LNCaP clone FGC (cell line): Measurements from ENCODE around the gene NACAD.

Experiments used
- DNase-seq: peaks from one replicate; pipeline ENCODE4 v3.0.0-alpha.2; 2011; ENCODE audit warnings: low read depth
- H3K4me3 ChIP-seq: 2 replicates; pipeline ENCODE4 v1.5.1; 2011; ENCODE audit warnings: mild to moderate bottlenecking, low read depth, low read length, control low read depth
- TF ChIP-seq, protein P1 (sequence below): IDR thresholded peaks from 2 replicates; pipeline ENCODE4 v1.5.1; 2012; ENCODE audit warnings: mild to moderate bottlenecking; ENCODE audit not compliant: control insufficient read depth, insufficient read depth; ENCODE audit errors: extremely low read depth

The NACAD gene

GRCh38 chr7:45100761-45101480, 12.2 kb upstream of the NACAD start:
- TF ChIP-seq, protein P1, sequence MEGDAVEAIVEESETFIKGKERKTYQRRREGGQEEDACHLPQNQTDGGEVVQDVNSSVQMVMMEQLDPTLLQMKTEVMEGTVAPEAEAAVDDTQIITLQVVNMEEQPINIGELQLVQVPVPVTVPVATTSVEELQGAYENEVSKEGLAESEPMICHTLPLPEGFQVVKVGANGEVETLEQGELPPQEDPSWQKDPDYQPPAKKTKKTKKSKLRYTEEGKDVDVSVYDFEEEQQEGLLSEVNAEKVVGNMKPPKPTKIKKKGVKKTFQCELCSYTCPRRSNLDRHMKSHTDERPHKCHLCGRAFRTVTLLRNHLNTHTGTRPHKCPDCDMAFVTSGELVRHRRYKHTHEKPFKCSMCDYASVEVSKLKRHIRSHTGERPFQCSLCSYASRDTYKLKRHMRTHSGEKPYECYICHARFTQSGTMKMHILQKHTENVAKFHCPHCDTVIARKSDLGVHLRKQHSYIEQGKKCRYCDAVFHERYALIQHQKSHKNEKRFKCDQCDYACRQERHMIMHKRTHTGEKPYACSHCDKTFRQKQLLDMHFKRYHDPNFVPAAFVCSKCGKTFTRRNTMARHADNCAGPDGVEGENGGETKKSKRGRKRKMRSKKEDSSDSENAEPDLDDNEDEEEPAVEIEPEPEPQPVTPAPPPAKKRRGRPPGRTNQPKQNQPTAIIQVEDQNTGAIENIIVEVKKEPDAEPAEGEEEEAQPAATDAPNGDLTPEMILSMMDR, result no peak
- no peak overlapping the region for H3K4me3 ChIP-seq
- DNase-seq, result no peak

DNA sequence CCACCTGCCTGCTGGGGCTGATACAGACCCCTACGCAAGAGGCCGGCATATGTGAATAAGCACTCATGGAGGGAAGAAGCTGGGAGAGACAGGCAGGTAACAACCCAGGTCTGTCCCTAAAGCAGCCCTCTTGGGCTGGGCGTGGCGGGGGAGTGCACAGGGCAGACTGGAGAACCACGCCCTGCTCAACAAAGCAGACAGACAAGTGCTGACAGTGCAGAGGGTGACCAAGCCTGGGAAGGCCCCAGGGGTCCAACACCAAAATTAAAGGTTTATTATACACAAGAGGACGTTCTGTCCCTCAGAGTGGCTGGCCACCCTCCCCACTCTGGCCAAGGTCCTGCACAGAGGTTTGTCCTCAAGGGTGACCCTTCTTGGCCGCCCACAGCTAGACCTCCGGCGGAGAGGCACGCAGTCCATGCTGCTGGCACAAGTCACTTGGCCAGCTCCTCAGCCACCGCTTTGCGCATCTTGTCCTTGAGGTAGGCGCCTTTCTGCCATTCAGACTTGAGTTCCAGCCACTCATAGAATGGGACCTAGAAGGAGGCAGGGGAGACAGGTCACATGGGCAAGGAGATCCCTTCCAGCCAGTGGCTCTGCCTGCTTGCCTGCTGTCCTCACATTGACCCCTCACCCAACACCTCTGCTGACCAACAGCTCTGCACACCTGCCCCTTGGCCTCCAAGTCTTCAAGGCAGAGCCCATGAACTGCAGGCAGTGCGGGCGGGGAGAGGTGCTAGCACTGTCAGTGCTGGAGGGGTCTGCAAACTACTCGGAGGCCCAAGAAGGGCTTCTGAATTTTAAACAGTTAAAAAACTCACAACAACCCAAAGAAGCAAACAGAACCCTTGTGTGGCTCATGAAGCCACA, 11.4 kb upstream of the NACAD start:
- DNase-seq, result no peak
- H3K4me3 ChIP-seq, result no peak overlapping the region
- TF ChIP-seq, protein P1, result no peak

GRCh38 chr7:45098983-45099839, 10.4 kb upstream of the NACAD start:
- DNase-seq, result no peak
- TF ChIP-seq, protein P1, result no peak

GRCh38 chr7:45092931-45093235, 4.1 kb upstream of the NACAD start:
- no peak overlapping the region for H3K4me3 ChIP-seq
- no peak for DNase-seq
- TF ChIP-seq, protein P1, result no peak

More at GRCh38 chr7:45098983-45099839, 10.4 kb upstream of the NACAD start:
- H3K4me3 ChIP-seq, result no peak overlapping the region

DNA sequence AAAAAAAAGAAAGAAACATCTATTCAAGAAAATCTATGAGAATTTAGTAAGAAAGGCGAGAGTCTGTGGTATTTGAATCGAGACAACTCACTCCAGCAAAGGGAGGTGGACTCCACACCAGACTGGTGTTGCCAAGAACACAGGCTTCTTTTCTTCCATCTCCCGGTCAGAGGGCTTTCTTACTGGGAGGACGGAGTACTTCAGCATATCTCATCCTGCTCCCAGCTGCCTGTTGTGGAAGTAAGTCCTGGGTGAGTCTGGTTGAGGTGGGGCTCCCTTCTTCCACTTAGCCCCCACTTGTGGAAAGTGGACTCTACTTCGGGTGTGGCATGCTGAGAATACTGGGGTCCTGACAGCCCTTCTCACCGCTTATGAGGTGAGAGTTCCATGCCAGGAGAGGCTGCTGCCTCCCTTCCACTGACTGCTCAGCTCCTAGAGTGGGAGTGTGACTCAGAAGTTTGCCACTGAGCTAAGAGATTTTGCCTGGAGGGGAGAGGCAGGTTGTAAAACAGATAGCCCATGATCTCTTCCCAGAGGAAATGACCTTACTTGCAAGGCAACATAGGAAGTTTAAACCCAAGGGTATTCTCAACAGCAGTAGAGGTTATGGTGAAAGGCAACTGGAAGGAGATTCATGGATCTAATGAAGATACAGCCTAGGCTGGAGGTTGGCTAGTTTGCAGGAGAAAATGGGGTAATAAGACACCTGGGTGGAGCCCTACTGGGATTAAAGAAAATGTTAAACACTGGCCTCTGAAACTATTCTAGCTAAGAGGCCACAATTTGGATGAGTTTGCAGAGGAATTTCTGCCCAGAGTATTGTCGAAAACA, 3.5 kb upstream of the NACAD start:
- TF ChIP-seq, protein P1, result no peak
- no peak overlapping the region for H3K4me3 ChIP-seq
- no peak for DNase-seq

GRCh38 chr7:45089341-45089891, 647 bp upstream of the NACAD start:
- no peak overlapping the region for H3K4me3 ChIP-seq
- TF ChIP-seq, protein P1, result no peak
- DNase-seq, result peak; percentile 6
